LNCAP (cell line): ENCODE measurements around the gene DST.

Experiments used
- TF ChIP-seq, protein P1 (sequence below): fragments of 450-650 bp; IDR thresholded peaks from 2 replicates; pipeline ENCODE4 v1.5.1; 2017; ENCODE audit warnings: mild to moderate bottlenecking

The DST gene

DNA sequence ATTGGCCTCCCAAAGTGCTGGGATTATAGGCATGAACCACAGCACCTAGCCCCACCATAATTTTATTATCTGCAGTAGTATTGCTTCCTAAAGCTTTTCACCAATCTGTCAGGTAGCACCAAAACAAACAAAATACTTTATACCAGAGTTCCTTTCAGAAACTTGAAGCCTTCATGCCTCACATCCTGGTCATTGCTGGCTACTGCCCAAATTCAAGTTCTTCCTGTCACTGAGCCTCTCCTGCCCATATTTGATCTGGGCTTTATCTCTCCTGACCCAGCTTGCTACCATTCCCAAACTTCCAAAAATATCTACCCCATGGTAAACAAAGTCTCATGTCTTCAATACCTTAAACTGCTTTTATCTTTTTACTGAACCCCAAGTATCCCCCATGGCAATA lies 34.9 kb upstream of the DST start:
- TF ChIP-seq, protein P1, sequence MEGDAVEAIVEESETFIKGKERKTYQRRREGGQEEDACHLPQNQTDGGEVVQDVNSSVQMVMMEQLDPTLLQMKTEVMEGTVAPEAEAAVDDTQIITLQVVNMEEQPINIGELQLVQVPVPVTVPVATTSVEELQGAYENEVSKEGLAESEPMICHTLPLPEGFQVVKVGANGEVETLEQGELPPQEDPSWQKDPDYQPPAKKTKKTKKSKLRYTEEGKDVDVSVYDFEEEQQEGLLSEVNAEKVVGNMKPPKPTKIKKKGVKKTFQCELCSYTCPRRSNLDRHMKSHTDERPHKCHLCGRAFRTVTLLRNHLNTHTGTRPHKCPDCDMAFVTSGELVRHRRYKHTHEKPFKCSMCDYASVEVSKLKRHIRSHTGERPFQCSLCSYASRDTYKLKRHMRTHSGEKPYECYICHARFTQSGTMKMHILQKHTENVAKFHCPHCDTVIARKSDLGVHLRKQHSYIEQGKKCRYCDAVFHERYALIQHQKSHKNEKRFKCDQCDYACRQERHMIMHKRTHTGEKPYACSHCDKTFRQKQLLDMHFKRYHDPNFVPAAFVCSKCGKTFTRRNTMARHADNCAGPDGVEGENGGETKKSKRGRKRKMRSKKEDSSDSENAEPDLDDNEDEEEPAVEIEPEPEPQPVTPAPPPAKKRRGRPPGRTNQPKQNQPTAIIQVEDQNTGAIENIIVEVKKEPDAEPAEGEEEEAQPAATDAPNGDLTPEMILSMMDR = no peak

DNA sequence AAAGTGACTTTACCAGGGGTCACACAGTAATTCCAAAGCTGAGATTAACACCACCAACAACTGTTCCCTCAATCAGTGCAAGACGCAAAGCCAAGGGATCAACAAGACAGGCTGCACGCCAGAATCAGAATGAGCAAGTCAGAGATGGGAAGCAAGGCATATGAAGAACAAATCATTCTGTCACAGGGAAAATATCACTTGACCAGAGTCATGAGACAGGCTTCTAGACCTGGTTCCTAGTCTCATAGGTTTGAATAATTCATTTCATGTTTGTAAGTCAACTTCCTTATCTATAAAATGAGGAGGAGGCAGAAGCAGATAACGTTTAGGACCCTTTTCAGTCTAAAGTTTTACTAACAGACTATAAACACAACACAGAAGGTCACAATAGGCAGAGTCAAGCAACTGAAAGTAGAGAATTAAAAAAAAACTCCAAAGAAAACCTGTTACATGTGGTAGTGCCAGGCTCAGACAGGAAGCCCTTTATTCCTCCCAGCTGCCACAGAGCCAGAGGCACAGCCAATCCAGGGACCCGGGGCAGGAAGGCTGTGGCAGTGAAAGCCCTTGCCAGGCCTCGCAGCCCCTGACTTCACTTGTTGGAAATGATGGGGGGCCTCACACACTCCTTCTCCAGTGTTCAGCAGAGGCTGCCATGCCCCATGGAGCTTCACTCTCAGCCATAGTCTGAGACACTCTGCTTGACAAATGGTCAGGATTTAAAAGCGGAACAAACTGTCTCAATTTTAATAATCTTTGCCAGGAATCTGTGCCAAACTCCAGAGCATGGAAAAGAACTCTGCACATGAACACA lies 29.2 kb upstream of the DST start:
- TF ChIP-seq, protein P1 = no peak

DNA sequence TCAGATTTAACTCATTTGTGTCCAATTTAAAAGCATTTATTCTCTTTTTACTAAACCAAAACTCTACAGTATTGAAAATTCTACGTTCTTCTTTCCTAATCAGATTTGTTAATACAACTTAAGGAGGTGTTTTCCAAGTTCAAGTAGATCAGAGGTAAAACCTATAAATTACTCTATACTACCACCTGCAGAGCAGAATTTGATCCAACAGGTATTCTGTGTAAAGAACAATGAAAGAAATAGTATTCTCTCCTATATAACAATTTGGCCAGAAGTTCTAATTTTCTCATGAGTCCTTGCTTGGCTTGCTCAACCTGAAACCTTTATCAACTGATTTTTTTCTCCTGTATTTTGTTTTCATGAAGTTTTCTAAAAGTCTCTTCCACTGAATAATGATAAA lies 28.5 kb upstream of the DST start:
- TF ChIP-seq, protein P1 = peak; percentile 39

DNA sequence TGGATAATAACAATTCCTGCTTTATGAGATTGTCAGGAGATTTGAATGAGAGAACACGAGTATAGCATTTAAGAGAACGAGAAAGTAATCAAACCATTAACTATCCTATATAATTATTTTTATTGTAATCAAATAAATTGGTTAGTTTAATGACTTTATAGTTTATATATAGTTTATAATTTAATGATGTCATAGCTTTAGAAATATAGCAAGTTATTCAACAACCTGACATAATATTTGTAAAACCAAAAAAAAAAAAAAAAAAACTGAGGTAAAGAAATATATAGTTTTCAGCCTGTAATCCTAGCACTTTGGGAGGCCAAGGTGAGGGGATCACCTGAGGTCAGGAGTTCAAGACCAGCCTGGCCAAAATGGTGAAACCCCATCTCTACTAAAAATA lies 26.4 kb upstream of the DST start:
- TF ChIP-seq, protein P1 = no peak

DNA sequence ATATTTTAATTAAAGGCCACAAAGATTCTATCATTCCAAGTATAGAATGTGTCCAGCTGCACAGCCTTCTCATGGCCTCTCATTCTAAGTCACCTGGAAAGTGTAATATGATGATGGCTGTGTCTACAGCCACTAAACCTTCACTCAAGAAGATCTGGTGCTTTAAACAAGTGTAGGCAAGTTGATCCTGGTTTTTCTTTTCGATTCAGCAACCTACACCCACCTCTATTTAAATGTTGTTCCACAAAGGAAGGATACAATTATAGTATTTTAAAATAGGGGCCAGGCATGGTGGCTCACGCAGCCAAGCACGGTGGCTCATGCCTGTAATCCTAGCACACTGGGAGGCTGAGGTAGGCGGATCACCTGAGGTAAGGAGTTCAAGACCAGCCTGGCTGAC lies 25.5 kb upstream of the DST start:
- TF ChIP-seq, protein P1 = no peak

DNA sequence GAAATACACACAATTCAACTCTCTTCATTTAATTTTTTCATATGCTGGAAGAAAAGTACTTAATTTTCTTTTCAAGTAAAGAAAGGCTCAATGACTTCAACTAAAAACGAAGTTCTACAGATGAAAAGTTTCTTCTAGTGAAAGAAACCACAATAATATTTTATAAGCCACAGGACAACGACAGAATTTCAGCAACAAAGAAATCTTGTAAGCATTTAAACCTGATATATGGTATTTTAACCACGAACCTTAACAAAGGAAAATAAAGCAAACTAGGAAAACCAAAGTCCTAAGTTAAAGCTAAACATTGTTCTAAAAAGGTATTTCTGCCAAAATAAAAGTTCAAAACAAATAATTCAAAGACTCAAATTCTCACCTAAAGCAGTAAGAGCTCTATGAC lies 24.6 kb upstream of the DST start:
- TF ChIP-seq, protein P1 = no peak

DNA sequence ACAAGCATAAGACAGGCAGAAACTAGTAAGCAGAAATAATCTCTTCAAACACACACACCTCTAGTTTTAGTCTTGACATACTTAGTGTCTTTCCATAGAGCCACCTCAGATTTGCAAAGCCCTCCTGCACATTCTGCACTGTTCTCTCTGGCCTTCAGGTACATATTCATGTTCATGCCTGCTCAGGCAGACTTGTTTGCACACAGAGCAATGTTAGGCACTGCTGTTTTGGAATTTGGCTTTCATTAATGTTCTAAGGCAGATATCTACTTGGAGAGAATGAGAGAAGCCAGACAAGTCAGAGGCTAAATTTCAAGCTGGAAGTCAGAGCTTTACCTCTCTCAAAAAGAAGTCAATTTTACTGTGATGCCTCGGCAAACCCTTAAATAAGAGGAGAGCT lies 21.3 kb upstream of the DST start:
- TF ChIP-seq, protein P1 = no peak

DNA sequence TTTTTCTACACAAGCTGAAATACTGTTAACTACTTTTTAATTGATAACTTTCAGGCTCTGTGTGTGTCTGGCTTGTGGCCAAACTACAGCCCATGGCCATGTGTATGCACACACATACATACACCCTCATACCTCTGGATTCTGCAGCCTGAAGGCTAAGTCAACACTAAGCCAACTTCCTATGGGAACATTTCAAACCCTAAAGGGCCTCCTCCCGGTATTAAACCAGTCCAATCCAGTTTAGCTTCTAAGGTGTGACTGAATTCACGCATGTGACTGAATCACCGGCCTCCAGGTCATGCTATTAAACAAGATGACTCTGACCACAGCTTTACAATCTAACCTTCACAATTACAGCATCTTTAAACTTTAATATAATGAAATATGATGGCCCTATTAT lies 20.7 kb upstream of the DST start:
- TF ChIP-seq, protein P1 = no peak
